H9 (cell line): ENCODE data around the gene UNC5B. TPM values are rescaled to one million over a fixed set of nuclear protein-coding genes. Genes with fewer than 3 reads are reported as not detected.

Experiments
- DNase-seq: peaks from one replicate; pipeline ENCODE4 v3.0.0-alpha.2; 2017
- H2AFZ ChIP-seq: one replicate; pipeline ENCODE4 v1.6.1; 2013; ENCODE audit warnings: mild to moderate bottlenecking, low read length, control low read depth, moderate library complexity
- H2AK5ac ChIP-seq: 2 replicates; pipeline ENCODE4 v1.6.1; 2013; ENCODE audit warnings: low read length, control low read depth, mixed read lengths; ENCODE audit not compliant: insufficient read length
- H2BK120ac ChIP-seq: one replicate; pipeline ENCODE4 v1.6.1; 2013; ENCODE audit warnings: low read depth, mild to moderate bottlenecking, low read length, control low read depth, inconsistent platforms; ENCODE audit not compliant: poor library complexity, severe bottlenecking
- H2BK12ac ChIP-seq: 2 replicates; pipeline ENCODE4 v1.6.1; 2013; ENCODE audit warnings: low read length, control low read depth, mixed read lengths, low read depth; ENCODE audit not compliant: insufficient read length
- H2BK15ac ChIP-seq: 2 replicates; pipeline ENCODE4 v1.6.1; 2013; ENCODE audit warnings: low read depth, low read length, control low read depth
- H2BK20ac ChIP-seq: one replicate; pipeline ENCODE4 v1.6.1; 2013; ENCODE audit warnings: low read depth, mild to moderate bottlenecking, low read length, control low read depth, inconsistent platforms; ENCODE audit not compliant: poor library complexity, severe bottlenecking
- H2BK5ac ChIP-seq: 2 replicates; pipeline ENCODE4 v1.6.1; 2013; ENCODE audit warnings: low read length, control low read depth, mixed read lengths; ENCODE audit not compliant: insufficient read length
- H3K14ac ChIP-seq: 2 replicates; pipeline ENCODE4 v1.6.1; 2013; ENCODE audit warnings: low read length, control low read depth; ENCODE audit not compliant: insufficient read depth
- H3K18ac ChIP-seq: 2 replicates; pipeline ENCODE4 v1.6.1; 2013; ENCODE audit warnings: low read depth, mild to moderate bottlenecking, mixed read lengths, low read length, control low read depth; ENCODE audit not compliant: insufficient read length
- H3K23ac ChIP-seq: 2 replicates; pipeline ENCODE4 v1.6.1; 2013; ENCODE audit warnings: low read length, control low read depth, mixed read lengths, low read depth; ENCODE audit not compliant: insufficient read length
- H3K23me2 ChIP-seq: 2 replicates; pipeline ENCODE4 v1.6.1; 2013; ENCODE audit warnings: low read depth, mild to moderate bottlenecking, mixed read lengths, low read length, control low read depth; ENCODE audit not compliant: insufficient read length, poor library complexity, severe bottlenecking
- H3K27ac ChIP-seq: 2 replicates; pipeline ENCODE4 v1.5.1; 2013; ENCODE audit warnings: low read length, control low read depth, mixed read lengths, low read depth; ENCODE audit not compliant: insufficient read length
- H3K27me3 ChIP-seq: 2 replicates; pipeline ENCODE4 v1.6.1; 2013; ENCODE audit warnings: low read length, control low read depth, inconsistent platforms; ENCODE audit not compliant: insufficient read depth
- H3K4ac ChIP-seq: 2 replicates; pipeline ENCODE4 v1.6.1; 2013; ENCODE audit warnings: low read depth, mild to moderate bottlenecking, control low read depth, inconsistent platforms, low read length, moderate library complexity
- H3K4me1 ChIP-seq: 2 replicates; pipeline ENCODE4 v1.6.1; 2013; ENCODE audit warnings: low read length, control low read depth, inconsistent platforms; ENCODE audit not compliant: insufficient read depth
- H3K4me2 ChIP-seq: 2 replicates; pipeline ENCODE4 v1.6.1; 2013; ENCODE audit warnings: low read length, control low read depth, mixed read lengths; ENCODE audit not compliant: insufficient read length, insufficient read depth
- H3K56ac ChIP-seq: 2 replicates; pipeline ENCODE4 v1.6.1; 2013; ENCODE audit warnings: low read depth, mild to moderate bottlenecking, mixed read lengths, low read length, control low read depth; ENCODE audit not compliant: insufficient read length
- H3K79me1 ChIP-seq: 2 replicates; pipeline ENCODE4 v1.6.1; 2013; ENCODE audit warnings: low read depth, mild to moderate bottlenecking, moderate library complexity, low read length, control low read depth, inconsistent platforms; ENCODE audit not compliant: insufficient read depth, poor library complexity, severe bottlenecking
- H3K79me2 ChIP-seq: 2 replicates; pipeline ENCODE4 v1.6.1; 2013; ENCODE audit warnings: low read length, control low read depth, inconsistent platforms; ENCODE audit not compliant: insufficient read depth
- H3K9ac ChIP-seq: 2 replicates; pipeline ENCODE4 v1.6.1; 2013; ENCODE audit warnings: low read length, control low read depth, mixed read lengths; ENCODE audit not compliant: insufficient read length; ENCODE audit errors: extremely low read depth
- H3K9me3 ChIP-seq: one replicate; pipeline ENCODE4 v1.6.1; 2013; ENCODE audit warnings: low read depth, low read length, inconsistent platforms; ENCODE audit not compliant: control insufficient read depth
- H3T11ph ChIP-seq: one replicate; pipeline ENCODE4 v1.6.1; 2013; ENCODE audit warnings: mild to moderate bottlenecking, low read length, control low read depth, inconsistent platforms
- H4K20me1 ChIP-seq: one replicate; pipeline ENCODE4 v1.6.1; 2013; ENCODE audit not compliant: control insufficient read depth, insufficient read length, insufficient read depth
- H4K5ac ChIP-seq: 2 replicates; pipeline ENCODE4 v1.6.1; 2013; ENCODE audit warnings: low read depth, mild to moderate bottlenecking, mixed read lengths, low read length, control low read depth; ENCODE audit not compliant: insufficient read length
- H4K8ac ChIP-seq: replicated peaks from 2 replicates; pipeline ENCODE4 v1.6.1; 2013; ENCODE audit warnings: low read length, control low read depth, mixed read lengths, low read depth; ENCODE audit not compliant: insufficient read length
- H4K91ac ChIP-seq: 2 replicates; pipeline ENCODE4 v1.6.1; 2013; ENCODE audit warnings: low read depth, mild to moderate bottlenecking, moderate library complexity, mixed read lengths, low read length, control low read depth; ENCODE audit not compliant: insufficient read length
- H3K27ac Mint-ChIP-seq, 3 experiments: 2 replicates in 2 of 3; 3 replicates in 1 of 3; pipeline ENCODE4 v1.8.0; 2020 to 2021; ENCODE audit warnings: mixed read lengths in 3 of 3, mild to moderate bottlenecking in 1 of 3, moderate library complexity in 1 of 3
- H3K27me3 Mint-ChIP-seq: 2 replicates; pipeline ENCODE4 v1.8.0; 2021; ENCODE audit warnings: low read depth, mild to moderate bottlenecking, moderate library complexity, mixed read lengths
- H3K36me3 Mint-ChIP-seq, 3 experiments: 2 replicates in 2 of 3; 3 replicates in 1 of 3; pipeline ENCODE4 v1.8.0; 2020 to 2021; ENCODE audit warnings: low read depth in 3 of 3, mixed read lengths in 3 of 3; ENCODE audit not compliant: insufficient read depth in 1 of 3
- H3K4me1 Mint-ChIP-seq, 2 experiments: 2 replicates each; pipeline ENCODE4 v1.8.0; 2020; ENCODE audit warnings: mixed read lengths in 2 of 2
- H3K4me3 Mint-ChIP-seq, 2 experiments: 2 replicates in 1 of 2; 3 replicates in 1 of 2; pipeline ENCODE4 v1.8.0; 2020 to 2021; ENCODE audit warnings: mild to moderate bottlenecking in 2 of 2, mixed read lengths in 2 of 2, moderate library complexity in 1 of 2
- H3K9me3 Mint-ChIP-seq, 2 experiments: 2 replicates in 1 of 2; 3 replicates in 1 of 2; pipeline ENCODE4 v1.8.0; 2020; ENCODE audit warnings: mild to moderate bottlenecking in 2 of 2, mixed read lengths in 2 of 2, moderate library complexity in 1 of 2
- CTCF ChIP-seq: fragments of 200-600 bp; sonication (generic); conservative IDR thresholded peaks from 3 replicates; pipeline ENCODE4 v1.8.0; 2021; ENCODE audit warnings: antibody characterized with exemption, mild to moderate bottlenecking
- whole genome bisulfite sequencing: extraction: QIAGEN DNeasy Blood & Tissue Kit; methylation state at CpG from one replicate; pipeline ENCODE4 v1.1.7; 2013; ENCODE audit warnings: missing lambda C conversion rate, low lambda C conversion rate, mixed read lengths; ENCODE audit not compliant: insufficient read length; ENCODE audit errors: extremely low coverage; 5-methylcytosine and 5-hydroxymethylcytosine counted together
- total RNA-seq: library from RNA; stranded (reverse); gene quantifications from 2 replicates; pipeline ENCODE4 v1.2.1, GENCODE V29; 2021

The UNC5B gene
- total RNA-seq, 1 experiment from 2014 or later, result 28.4 TPM

GRCh38 chr10:71255808-71256660, 43.7 kb downstream of the UNC5B start:
- H3K23me2 ChIP-seq, result no peaks in the 10 kb centered on the region
- H4K5ac ChIP-seq, result no peak overlapping the region
- H3K79me1 ChIP-seq, result no peaks in the 10 kb centered on the region
- Mint-ChIP-seq H3K27ac (no peak overlapping the region), H3K9me3 (no peaks in the 10 kb centered on the region; a peak in 1 of 5 replicates), H3K4me3 (no peak overlapping the region; a peak in 1 of 5 replicates), H3K27me3 (no peaks in the 10 kb centered on the region; the same call in none of the 2 replicates), H3K36me3 (peaks cover 0 to 2% (median 0%) of the 10 kb centered on the region in 3 experiments; a peak in 2 of 7 replicates), H3K4me1 (peaks cover 58 to 64% of the 10 kb centered on the region in 2 experiments)
- no peak overlapping the region for H3K9ac ChIP-seq
- peaks cover 12% of the 10 kb centered on the region; the same call in 1 of the 2 replicates for H3K4me1 ChIP-seq
- H2BK20ac ChIP-seq, result no peak overlapping the region
- H3K18ac ChIP-seq, result no peak overlapping the region
- H4K20me1 ChIP-seq, result no peaks in the 10 kb centered on the region
- H3K4me2 ChIP-seq, result no peak overlapping the region
- DNase-seq, result no peak
- H2BK5ac ChIP-seq, result no peak overlapping the region
- no peak overlapping the region for H3T11ph ChIP-seq
- H3K23ac ChIP-seq, result no peak overlapping the region
- WGBS, result no CpG with 5 or more reads among the region's 17 CpGs
- H3K9me3 ChIP-seq, result no peaks in the 10 kb centered on the region
- no peak overlapping the region for H2AFZ ChIP-seq
- no peaks in the 10 kb centered on the region for H3K27me3 ChIP-seq
- H3K27ac ChIP-seq, result no peak overlapping the region
- TF ChIP-seq CTCF, result no peak
- no peak overlapping the region for H2AK5ac ChIP-seq
- no peak overlapping the region for H2BK120ac ChIP-seq
- no peak overlapping the region for H2BK15ac ChIP-seq
- H3K4ac ChIP-seq, result no peak overlapping the region
- H3K79me2 ChIP-seq, result no peaks in the 10 kb centered on the region
- no peak overlapping the region for H4K91ac ChIP-seq
- H2BK12ac ChIP-seq, result no peak overlapping the region
- no peak overlapping the region for H3K14ac ChIP-seq
- no peak overlapping the region for H3K56ac ChIP-seq
- no peak overlapping the region for H4K8ac ChIP-seq
